CD4-positive, CD25-positive, alpha-beta regulatory T cell (primary cell): ENCODE results near the gene SOX30. TPM values are rescaled to one million over a fixed set of nuclear protein-coding genes. Genes with fewer than 3 reads are reported as not detected.

ENCODE experiments used
- ATAC-seq, 2 donors: fragments of 150-1000 bp; cut with Tn5 transposase; one replicate each; pipeline ENCODE4 v1.10.0; 2021; ENCODE audit warnings: low read depth in 2 of 2, moderate number of reproducible peaks in 2 of 2, moderate library complexity in 1 of 2
- DNase-seq, 3 donors: peaks; one replicate each; pipeline versions ENCODE4 v3.0.0 to v3.0.0-alpha.2; 2012 to 2022; ENCODE audit warnings: mixed read lengths in 1 of 3
- H3K27ac ChIP-seq: one replicate; pipeline ENCODE4 v1.7.0; 2013; ENCODE audit warnings: mild to moderate bottlenecking, low read length; ENCODE audit not compliant: insufficient read depth, poor library complexity, severe bottlenecking
- H3K27me3 ChIP-seq: one replicate; pipeline ENCODE4 v1.7.0; 2013; ENCODE audit warnings: low read length; ENCODE audit not compliant: control insufficient read depth, insufficient read depth
- H3K36me3 ChIP-seq: one replicate; pipeline ENCODE4 v1.7.0; 2013; ENCODE audit warnings: mild to moderate bottlenecking, low read length, moderate library complexity; ENCODE audit not compliant: control insufficient read depth, insufficient read depth
- H3K4me1 ChIP-seq: 2 replicates; pipeline ENCODE4 v1.7.0; 2013; ENCODE audit warnings: mild to moderate bottlenecking, low read length; ENCODE audit not compliant: insufficient read depth, control insufficient read depth, poor library complexity, severe bottlenecking
- H3K4me3 ChIP-seq: one replicate; pipeline ENCODE4 v1.7.0; 2013; ENCODE audit warnings: low read depth, mild to moderate bottlenecking, low read length, moderate library complexity
- H3K9me3 ChIP-seq, 2 experiments: 1 replicate in 1 of 2; 2 replicates in 1 of 2; pipeline ENCODE4 v1.7.0; 2013; ENCODE audit warnings: low read length in 2 of 2, mild to moderate bottlenecking in 1 of 2, moderate library complexity in 1 of 2; ENCODE audit not compliant: control insufficient read depth in 2 of 2
- H3K27ac Mint-ChIP-seq, 3 donors: one replicate each; pipeline ENCODE4 v1.8.0; 2020 to 2022; ENCODE audit warnings: mild to moderate bottlenecking in 3 of 3, mixed read lengths in 3 of 3, moderate library complexity in 2 of 3
- H3K27me3 Mint-ChIP-seq: one replicate; pipeline ENCODE4 v1.8.0; 2022; ENCODE audit warnings: mild to moderate bottlenecking, mixed read lengths
- H3K36me3 Mint-ChIP-seq: one replicate; pipeline ENCODE4 v1.8.0; 2020; ENCODE audit warnings: mixed read lengths
- H3K4me1 Mint-ChIP-seq, 4 donors: one replicate each; pipeline ENCODE4 v1.8.0; 2020 to 2022; ENCODE audit warnings: mixed read lengths in 4 of 4, mild to moderate bottlenecking in 1 of 4
- H3K4me3 Mint-ChIP-seq, 4 donors: one replicate each; pipeline ENCODE4 v1.8.0; 2020 to 2022; ENCODE audit warnings: mild to moderate bottlenecking in 4 of 4, mixed read lengths in 4 of 4, moderate library complexity in 3 of 4
- H3K9me3 Mint-ChIP-seq, 7 donors: one replicate each; pipeline ENCODE4 v1.8.0; 2020 to 2022; ENCODE audit warnings: mixed read lengths in 7 of 7, mild to moderate bottlenecking in 3 of 7, moderate library complexity in 2 of 7
- polyA plus RNA-seq, 4 donors: library from polyadenylated mRNA; unstranded; fragments of 300-500 nt; fragmentation: Illumina TruSeq; gene quantifications; one replicate each; pipeline ENCODE4 v1.2.3, GENCODE V29; 2021
- total RNA-seq: library from RNA; stranded (reverse); gene quantifications from one replicate; pipeline ENCODE4 v1.2.3, GENCODE V29; 2022

SOX30 gene
- total and polyA plus RNA-seq, 5 donors from 2014 or later = 0.46 to 0.84 (median 0.56) TPM; not detected in 1

DNA sequence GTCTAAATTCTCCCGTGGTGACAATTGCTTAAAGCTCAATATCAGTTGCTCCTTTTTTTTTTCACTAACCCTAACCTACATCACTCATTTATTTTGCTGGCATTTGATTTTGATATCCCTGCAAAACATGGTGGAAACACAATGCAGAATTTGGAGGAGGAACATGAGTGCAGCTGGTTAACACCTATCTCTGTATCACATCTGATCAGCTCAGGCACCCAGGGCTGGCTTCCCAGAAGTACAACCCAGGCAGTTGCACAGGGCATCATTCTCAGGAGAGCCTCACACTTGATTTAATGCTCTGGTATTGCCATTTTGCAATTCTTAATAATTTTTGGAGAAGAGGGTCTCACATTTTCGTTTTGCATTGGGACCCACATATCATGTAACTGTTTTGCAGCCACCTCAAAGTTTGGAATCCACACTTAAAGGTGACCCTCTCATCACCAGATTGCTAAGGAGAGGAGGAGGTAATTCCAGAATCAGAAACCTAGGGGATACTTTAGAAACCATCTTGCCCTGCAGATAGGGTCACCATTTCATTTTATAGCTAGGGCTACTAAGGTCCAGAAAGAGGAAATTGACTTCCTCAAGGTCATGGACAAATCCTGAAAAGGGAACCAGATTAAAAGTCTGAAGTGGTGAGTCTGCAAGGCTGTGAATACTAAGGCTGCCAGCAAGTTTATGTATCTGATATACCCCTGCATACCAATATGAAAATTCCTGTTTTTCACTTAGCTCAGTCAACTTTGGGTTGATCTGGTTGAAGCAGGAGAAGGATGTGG lies 57.4 kb downstream of the SOX30 start:
- Mint-ChIP-seq H3K27me3 (peaks cover 5% of the 10 kb centered on the region), H3K4me1 (peaks cover 40 to 78% (median 61%) of the 10 kb centered on the region in 4 donors), H3K9me3 (peaks cover 0 to 3% (median 1%) of the 10 kb centered on the region in 7 donors), H3K27ac (peak overlapping the region; percentile 14 to 80 (median 62)), H3K36me3 (peaks cover 6% of the 10 kb centered on the region), H3K4me3 (peak overlapping the region in 1 of 4 donors; percentile 4)
- Histone ChIP-seq H3K36me3 (no peaks in the 10 kb centered on the region), H3K27me3 (no peaks in the 10 kb centered on the region), H3K4me3 (no peak overlapping the region), H3K27ac (no peak overlapping the region), H3K9me3 (no peaks in the 10 kb centered on the region), H3K4me1 (peaks cover 53% of the 10 kb centered on the region)
- ATAC-seq (no peak), DNase-seq (no peak)

DNA sequence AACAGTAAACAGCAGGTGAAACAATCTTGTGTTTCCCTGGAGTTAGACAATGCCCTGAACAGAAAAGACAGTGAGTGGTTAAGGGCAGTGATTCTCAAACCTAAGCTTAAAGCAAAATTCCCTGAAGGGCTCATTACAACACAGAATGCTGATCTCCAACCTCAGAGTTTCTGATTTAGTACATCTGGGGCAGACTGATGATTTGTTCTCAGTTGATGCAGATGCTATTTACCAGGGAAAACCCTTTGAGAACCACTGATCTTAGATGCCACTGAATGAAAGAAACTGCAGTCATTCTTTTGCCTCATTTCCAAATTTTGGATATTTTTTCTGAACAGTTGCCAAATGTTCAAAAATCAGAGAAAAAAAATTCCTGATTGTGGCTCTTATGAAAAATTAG lies 58.0 kb downstream of the SOX30 start:
- H3K9me3 ChIP-seq = no peaks in the 10 kb centered on the region
- H3K36me3 ChIP-seq = no peaks in the 10 kb centered on the region
- H3K4me3 ChIP-seq = no peak overlapping the region
- H3K4me1 Mint-ChIP-seq = peaks cover 40 to 75% (median 61%) of the 10 kb centered on the region in 4 donors
- peak overlapping the region in 2 of 3 donors; percentile 22 to 80 for H3K27ac Mint-ChIP-seq
- ATAC-seq = no peak
- H3K36me3 Mint-ChIP-seq = peaks cover 6% of the 10 kb centered on the region
- no peak overlapping the region for H3K4me3 Mint-ChIP-seq
- no peak for DNase-seq
- H3K27ac ChIP-seq = no peak overlapping the region
- no peaks in the 10 kb centered on the region for H3K27me3 ChIP-seq
- peaks cover 53% of the 10 kb centered on the region for H3K4me1 ChIP-seq
- H3K9me3 Mint-ChIP-seq = peaks cover 0 to 3% (median 1%) of the 10 kb centered on the region in 7 donors
- peaks cover 5% of the 10 kb centered on the region for H3K27me3 Mint-ChIP-seq

GRCh38 chr5:157593052-157593757 lies 59.0 kb downstream of the SOX30 start:
- H3K27ac ChIP-seq = peak overlapping the region; percentile 41
- H3K36me3 ChIP-seq = no peaks in the 10 kb centered on the region
- Mint-ChIP-seq H3K4me1 (peaks cover 33 to 65% (median 53%) of the 10 kb centered on the region in 4 donors), H3K4me3 (peak overlapping the region; percentile 61 to 87 (median 72)), H3K27me3 (peaks cover 5% of the 10 kb centered on the region), H3K9me3 (peaks cover 0 to 3% (median 0%) of the 10 kb centered on the region in 7 donors), H3K27ac (peak overlapping the region; percentile 79 to 96 (median 80)), H3K36me3 (peaks cover 6% of the 10 kb centered on the region)
- H3K4me3 ChIP-seq = peak overlapping the region; percentile 21
- H3K9me3 ChIP-seq = no peaks in the 10 kb centered on the region
- peaks cover 46% of the 10 kb centered on the region for H3K4me1 ChIP-seq
- DNase-seq (no peak), ATAC-seq (no peak)
- no peaks in the 10 kb centered on the region for H3K27me3 ChIP-seq

- Histone ChIP-seq H3K4me3 (peak overlapping the region; percentile 21), H3K27me3 (no peaks in the 10 kb centered on the region), H3K4me1 (peaks cover 44% of the 10 kb centered on the region), H3K36me3 (no peaks in the 10 kb centered on the region), H3K27ac (peak overlapping the region; percentile 41), H3K9me3 (no peaks in the 10 kb centered on the region)
- peaks cover 0 to 3% (median 0%) of the 10 kb centered on the region in 7 donors for H3K9me3 Mint-ChIP-seq
- peaks cover 32 to 60% (median 49%) of the 10 kb centered on the region in 4 donors for H3K4me1 Mint-ChIP-seq
- peak overlapping the region; percentile 59 to 80 (median 70) for H3K4me3 Mint-ChIP-seq
- peaks cover 5% of the 10 kb centered on the region for H3K27me3 Mint-ChIP-seq
- H3K36me3 Mint-ChIP-seq = peaks cover 6% of the 10 kb centered on the region
- peak overlapping the region; percentile 31 to 66 (median 63) for H3K27ac Mint-ChIP-seq
- DNase-seq = peak in 1 of 3 donors; percentile 63
- no peak for ATAC-seq
Observed at GRCh38 chr5:157592594-157592993, 59.6 kb downstream of the SOX30 start.

DNA sequence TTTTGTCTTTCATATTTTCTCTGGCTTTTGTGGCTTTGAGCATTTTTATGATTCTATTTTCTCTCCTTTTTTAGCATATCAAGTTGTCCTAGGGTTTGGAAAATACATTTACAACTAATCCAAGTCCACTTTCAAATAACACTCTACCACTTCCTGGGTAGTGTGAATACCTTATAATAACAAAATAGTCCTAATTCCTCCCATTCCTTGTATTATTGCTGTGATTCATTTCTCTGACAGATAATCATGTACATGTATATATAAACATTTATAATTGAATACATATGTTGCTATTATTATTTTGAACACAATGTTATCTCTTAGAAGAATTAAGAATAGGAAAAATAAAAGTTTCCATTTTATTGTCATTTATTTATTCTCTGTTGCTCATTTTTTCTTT lies 61.8 kb downstream of the SOX30 start:
- no peaks in the 10 kb centered on the region for H3K36me3 ChIP-seq
- H3K4me3 Mint-ChIP-seq = peak overlapping the region in 1 of 4 donors; percentile 13
- H3K9me3 ChIP-seq = no peaks in the 10 kb centered on the region
- no peak overlapping the region for H3K27ac ChIP-seq
- H3K27me3 Mint-ChIP-seq = peaks cover 5% of the 10 kb centered on the region
- peaks cover 25% of the 10 kb centered on the region for H3K4me1 ChIP-seq
- H3K27me3 ChIP-seq = no peaks in the 10 kb centered on the region
- H3K36me3 Mint-ChIP-seq = peaks cover 6% of the 10 kb centered on the region
- H3K4me3 ChIP-seq = no peak overlapping the region
- ATAC-seq = no peak
- peaks cover 25 to 39% (median 32%) of the 10 kb centered on the region in 4 donors for H3K4me1 Mint-ChIP-seq
- H3K27ac Mint-ChIP-seq = peak overlapping the region in 1 of 3 donors; percentile 53
- peaks cover 0 to 4% (median 1%) of the 10 kb centered on the region in 7 donors for H3K9me3 Mint-ChIP-seq
- DNase-seq = no peak

- Mint-ChIP-seq H3K27me3 (no peaks in the 10 kb centered on the region), H3K4me1 (peaks cover 0 to 2% (median under 1%) of the 10 kb centered on the region in 4 donors)
- H3K4me3 ChIP-seq = no peak overlapping the region
Observed at GRCh38 chr5:157584628-157585027, 67.6 kb downstream of the SOX30 start.

DNA sequence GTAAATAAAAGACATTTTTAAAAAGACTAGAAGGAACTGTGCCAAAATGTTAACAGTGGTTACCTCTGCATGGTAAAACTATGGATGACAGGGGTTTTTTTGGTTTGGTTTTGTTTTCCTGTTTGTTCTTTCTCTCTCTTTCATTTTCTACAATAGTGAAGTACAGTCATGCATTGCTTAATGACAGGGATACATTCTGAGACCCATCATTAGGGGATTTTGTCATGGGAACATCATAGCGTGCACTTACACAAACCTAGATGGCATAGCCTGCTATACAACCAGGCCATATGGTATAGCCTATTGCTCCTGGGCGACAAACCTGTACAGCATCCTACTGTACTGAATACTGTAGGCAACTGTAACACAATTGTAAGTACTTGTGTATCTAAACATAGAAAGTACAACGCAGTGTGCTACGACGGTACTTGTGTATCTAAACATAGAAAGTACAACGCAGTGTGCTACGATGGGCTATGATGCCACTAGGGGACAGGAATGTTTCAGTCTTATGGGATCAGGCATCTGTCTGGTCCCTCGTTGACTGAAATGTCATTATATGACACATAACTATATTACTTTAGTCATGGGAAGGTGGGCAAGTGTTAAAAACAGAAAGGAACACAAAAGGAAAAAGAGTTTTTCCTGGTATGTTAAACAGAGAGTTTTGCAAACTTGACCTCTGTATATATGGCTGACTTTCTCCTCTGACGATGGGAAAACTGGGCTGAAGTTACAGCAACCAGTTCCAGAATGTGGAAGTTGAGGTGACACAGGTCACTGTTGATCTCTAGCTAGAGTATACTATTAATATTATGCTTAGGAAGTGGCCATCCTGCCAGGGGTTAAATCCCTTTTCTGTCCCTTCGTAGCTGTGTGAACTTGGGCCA lies 69.3 kb downstream of the SOX30 start:
- H3K27ac ChIP-seq = no peak overlapping the region
- H3K9me3 ChIP-seq = no peaks in the 10 kb centered on the region
- Mint-ChIP-seq H3K4me1 (peaks cover 0 to 7% (median 4%) of the 10 kb centered on the region in 4 donors), H3K27ac (no peak overlapping the region), H3K4me3 (no peak overlapping the region), H3K9me3 (peaks cover 0 to 3% (median 0%) of the 10 kb centered on the region in 7 donors), H3K27me3 (peaks cover 5% of the 10 kb centered on the region), H3K36me3 (no peaks in the 10 kb centered on the region)
- no peaks in the 10 kb centered on the region for H3K36me3 ChIP-seq
- H3K4me3 ChIP-seq = no peak overlapping the region
- DNase-seq = no peak
- no peak for ATAC-seq
- no peaks in the 10 kb centered on the region for H3K27me3 ChIP-seq
- H3K4me1 ChIP-seq = no peaks in the 10 kb centered on the region

More at GRCh38 chr5:157584628-157585027, 67.6 kb downstream of the SOX30 start:
- Mint-ChIP-seq H3K4me3 (no peak overlapping the region), H3K9me3 (peaks cover 0 to 3% (median 0%) of the 10 kb centered on the region in 7 donors), H3K36me3 (no peaks in the 10 kb centered on the region), H3K27ac (no peak overlapping the region)
- H3K27ac ChIP-seq = no peak overlapping the region
- ATAC-seq (no peak), DNase-seq (no peak)
- H3K27me3 ChIP-seq = no peaks in the 10 kb centered on the region
- H3K36me3 ChIP-seq = no peaks in the 10 kb centered on the region
- H3K9me3 ChIP-seq = no peaks in the 10 kb centered on the region
- H3K4me1 ChIP-seq = no peaks in the 10 kb centered on the region
